ENCODE data around the gene GPC6. TPM values are rescaled to one million over a fixed set of nuclear protein-coding genes. Genes with fewer than 3 reads are reported as not detected.

GPC6 gene
- polyA plus RNA-seq, 1 of the 3 experiments (the other 2 are of a cell fraction) = 6.7 TPM

GRCh38 chr13:93709506-93710244 is 483.1 kb downstream of the GPC6 start:
- TF ChIP-seq, protein P1, sequence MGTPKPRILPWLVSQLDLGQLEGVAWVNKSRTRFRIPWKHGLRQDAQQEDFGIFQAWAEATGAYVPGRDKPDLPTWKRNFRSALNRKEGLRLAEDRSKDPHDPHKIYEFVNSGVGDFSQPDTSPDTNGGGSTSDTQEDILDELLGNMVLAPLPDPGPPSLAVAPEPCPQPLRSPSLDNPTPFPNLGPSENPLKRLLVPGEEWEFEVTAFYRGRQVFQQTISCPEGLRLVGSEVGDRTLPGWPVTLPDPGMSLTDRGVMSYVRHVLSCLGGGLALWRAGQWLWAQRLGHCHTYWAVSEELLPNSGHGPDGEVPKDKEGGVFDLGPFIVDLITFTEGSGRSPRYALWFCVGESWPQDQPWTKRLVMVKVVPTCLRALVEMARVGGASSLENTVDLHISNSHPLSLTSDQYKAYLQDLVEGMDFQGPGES (IDR thresholded peaks at IDR 0.05; ENCODE audit: low read depth, low read length) = no peak
- TF ChIP-seq, protein P2, sequence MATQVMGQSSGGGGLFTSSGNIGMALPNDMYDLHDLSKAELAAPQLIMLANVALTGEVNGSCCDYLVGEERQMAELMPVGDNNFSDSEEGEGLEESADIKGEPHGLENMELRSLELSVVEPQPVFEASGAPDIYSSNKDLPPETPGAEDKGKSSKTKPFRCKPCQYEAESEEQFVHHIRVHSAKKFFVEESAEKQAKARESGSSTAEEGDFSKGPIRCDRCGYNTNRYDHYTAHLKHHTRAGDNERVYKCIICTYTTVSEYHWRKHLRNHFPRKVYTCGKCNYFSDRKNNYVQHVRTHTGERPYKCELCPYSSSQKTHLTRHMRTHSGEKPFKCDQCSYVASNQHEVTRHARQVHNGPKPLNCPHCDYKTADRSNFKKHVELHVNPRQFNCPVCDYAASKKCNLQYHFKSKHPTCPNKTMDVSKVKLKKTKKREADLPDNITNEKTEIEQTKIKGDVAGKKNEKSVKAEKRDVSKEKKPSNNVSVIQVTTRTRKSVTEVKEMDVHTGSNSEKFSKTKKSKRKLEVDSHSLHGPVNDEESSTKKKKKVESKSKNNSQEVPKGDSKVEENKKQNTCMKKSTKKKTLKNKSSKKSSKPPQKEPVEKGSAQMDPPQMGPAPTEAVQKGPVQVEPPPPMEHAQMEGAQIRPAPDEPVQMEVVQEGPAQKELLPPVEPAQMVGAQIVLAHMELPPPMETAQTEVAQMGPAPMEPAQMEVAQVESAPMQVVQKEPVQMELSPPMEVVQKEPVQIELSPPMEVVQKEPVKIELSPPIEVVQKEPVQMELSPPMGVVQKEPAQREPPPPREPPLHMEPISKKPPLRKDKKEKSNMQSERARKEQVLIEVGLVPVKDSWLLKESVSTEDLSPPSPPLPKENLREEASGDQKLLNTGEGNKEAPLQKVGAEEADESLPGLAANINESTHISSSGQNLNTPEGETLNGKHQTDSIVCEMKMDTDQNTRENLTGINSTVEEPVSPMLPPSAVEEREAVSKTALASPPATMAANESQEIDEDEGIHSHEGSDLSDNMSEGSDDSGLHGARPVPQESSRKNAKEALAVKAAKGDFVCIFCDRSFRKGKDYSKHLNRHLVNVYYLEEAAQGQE (IDR thresholded peaks at IDR 0.05; ENCODE audit: low read depth, low read length) = no peak
- TF ChIP-seq FOXJ3 (CRISPR knock-in tag; IDR thresholded peaks at IDR 0.05) (no peak), EP300 (IDR thresholded peaks at IDR 0.05; ENCODE audit: borderline replicate concordance in 1 of 2, low read depth in 1 of 2, low read length in 1 of 2) (no peak), PBX3 (IDR thresholded peaks at IDR 0.05) (no peak), POLR2AphosphoS5 (IDR thresholded peaks at IDR 0.05; ENCODE audit: low read depth, low read length) (no peak), TEAD4 (IDR thresholded peaks at IDR 0.05; ENCODE audit: borderline replicate concordance, insufficient read depth) (no peak), JUND (IDR thresholded peaks at IDR 0.05) (no peak), ZBTB33 (IDR thresholded peaks at IDR 0.05; ENCODE audit: borderline replicate concordance, low read depth) (no peak), GATA2 (CRISPR knock-in tag; IDR thresholded peaks at IDR 0.05) (no peak), MEF2A (IDR thresholded peaks at IDR 0.05; ENCODE audit: borderline replicate concordance, low read depth) (no peak), NRF1 (IDR thresholded peaks at IDR 0.05; ENCODE audit: low read depth, low read length) (no peak), TCF12 (IDR thresholded peaks at IDR 0.05) (no peak), TAF1 (IDR thresholded peaks at IDR 0.05; ENCODE audit: borderline replicate concordance, low read depth, low read length) (no peak), FOXM1 (IDR thresholded peaks at IDR 0.05; ENCODE audit: low read depth) (no peak), RXRA (IDR thresholded peaks at IDR 0.05; ENCODE audit: borderline replicate concordance, low read depth) (no peak), NFIC (IDR thresholded peaks at IDR 0.05; ENCODE audit: borderline replicate concordance) (no peak), RAD21 (IDR thresholded peaks at IDR 0.05; ENCODE audit: low read length) (no peak), SMC3 (IDR thresholded peaks at IDR 0.05; ENCODE audit: low read depth, low read length) (no peak)
- no peaks in the 10 kb centered on the region for H4K20me1 ChIP-seq (ENCODE audit: insufficient read depth)
- no peak overlapping the region for H2AFZ ChIP-seq (ENCODE audit: low read depth)
- no peak overlapping the region for H3K4me3 ChIP-seq (ENCODE audit: low read depth in 2 of 2, low read length in 1 of 2)
- ChIA-PET POLR2A (no interaction called here), CTCF (interaction anchor here (0.6 kb wide), 1 partner anchor 23 kb away, joined by 3 read pairs; no protein-coding TSS in a partner anchor)
- H3K36me3 ChIP-seq (replicated peaks in 1 of 2; ENCODE audit: control insufficient read depth in 1 of 2, insufficient read depth in 2 of 2, low read length in 1 of 2) = no peaks in the 10 kb centered on the region
- no peak for DNase-seq
- no peak overlapping the region for H3K9ac ChIP-seq
- H3K79me2 ChIP-seq (ENCODE audit: insufficient read depth) = no peaks in the 10 kb centered on the region
- WGBS (ENCODE audit: low lambda C conversion rate) = 0% methylated on average over 1 of the region's 1 CpG
- H3F3A ChIP-seq (replicated peaks; ENCODE audit: insufficient read depth) = no peaks in the 10 kb centered on the region
- H3K4me2 ChIP-seq = no peak overlapping the region
- H3K9me2 ChIP-seq = 0 out of 2 replicates have a peak, but pooled peaks cover 3% of the 10 kb centered on the region
- H3K9me3 ChIP-seq = peaks cover 11% of the 10 kb centered on the region; the same call in 1 of the 2 replicates
- peak overlapping the region; percentile 34 to 41; a peak in 2 of 4 replicates for H3K27ac ChIP-seq (ENCODE audit: low read depth in 2 of 2, low read length in 1 of 2)
- H3K4me1 ChIP-seq (ENCODE audit: control insufficient read depth in 1 of 2, insufficient read depth in 2 of 2, low read depth in 1 of 2, low read length in 1 of 2) = peaks cover 0 to 5% of the 10 kb centered on the region in 2 experiments; a peak in 2 of 4 replicates
- no peaks in the 10 kb centered on the region for H3K27me3 ChIP-seq (ENCODE audit: insufficient read depth)
